ENCODE results near the gene WDR53.

- TF ChIP-seq CTCF (IDR thresholded peaks at IDR 0.05) (no peak), POLR2A (IDR thresholded peaks at IDR 0.05) (no peak)
Measured at GRCh38 chr3:196546537-196546936, 21.8 kb downstream of the WDR53 start.

All from lower leg skin (tissue), 3 donors.